H54 (cell line): Measurements from ENCODE around the gene PKD2L1.

Source experiments
- DNase-seq: peaks from one replicate; pipeline ENCODE4 v3.0.0; 2011; ENCODE audit warnings: low spot score, mixed read lengths; ENCODE audit not compliant: insufficient read length
- FAIRE-seq: peaks from 3 replicates; lab custom pipeline; 2011; peaks lifted over from hg19 to GRCh38; lab: Jason Lieb, UNC
- POLR2A ChIP-seq: IDR thresholded peaks from 2 replicates; pipeline ENCODE4 v1.6.1; 2011; ENCODE audit warnings: low read depth, mild to moderate bottlenecking, low read length

The PKD2L1 gene

GRCh38 chr10:100347568-100348195 lies 17.7 kb upstream of the PKD2L1 start:
- FAIRE-seq (no peak), DNase-seq (no peak)
- TF ChIP-seq POLR2A, result no peak

- FAIRE-seq, result peak; percentile 33
Measured at GRCh38 chr10:100346765-100347567, 16.9 kb upstream of the PKD2L1 start, which contains the start of gene SCD. TSS of gene SCD (plus strand) at chr10:100347233. CDS start at chr10:100347505, 272 bp downstream.

GRCh38 chr10:100346351-100346764 lies 16.3 kb upstream of the PKD2L1 start:
- peak; percentile 56 for DNase-seq
- FAIRE-seq, result no peak
- peak; percentile 48 for TF ChIP-seq POLR2A

More at GRCh38 chr10:100346765-100347567, 16.9 kb upstream of the PKD2L1 start, which contains the start of gene SCD:
- peak; percentile 86 for DNase-seq
- TF ChIP-seq POLR2A, result peak; percentile 79

GRCh38 chr10:100345570-100346330 lies 15.7 kb upstream of the PKD2L1 start:
- FAIRE-seq (peak; percentile 61), DNase-seq (peak; percentile 66)
- TF ChIP-seq POLR2A, result no peak; the same call in 1 of the 2 replicates

GRCh38 chr10:100344241-100344788 lies 14.3 kb upstream of the PKD2L1 start:
- no peak for FAIRE-seq
- no peak for TF ChIP-seq POLR2A
- DNase-seq, result no peak

- FAIRE-seq (no peak), DNase-seq (no peak)
- TF ChIP-seq POLR2A, result no peak
Measured at GRCh38 chr10:100342627-100342972, 12.6 kb upstream of the PKD2L1 start.

- FAIRE-seq (no peak), DNase-seq (peak; percentile 46)
- no peak for TF ChIP-seq POLR2A
Measured at GRCh38 chr10:100341953-100342626, 12.1 kb upstream of the PKD2L1 start.

GRCh38 chr10:100340948-100341847 lies 11.2 kb upstream of the PKD2L1 start:
- DNase-seq (no peak), FAIRE-seq (no peak)
- TF ChIP-seq POLR2A, result no peak

- no peak for FAIRE-seq
- no peak for DNase-seq
Measured at GRCh38 chr10:100339236-100339635, 9.2 kb upstream of the PKD2L1 start.

GRCh38 chr10:100338434-100339036 lies 8.5 kb upstream of the PKD2L1 start:
- peak; percentile 65 for DNase-seq
- TF ChIP-seq POLR2A, result no peak
- FAIRE-seq, result no peak

More at GRCh38 chr10:100339236-100339635, 9.2 kb upstream of the PKD2L1 start:
- TF ChIP-seq POLR2A, result no peak

GRCh38 chr10:100334762-100335161 lies 4.7 kb upstream of the PKD2L1 start:
- no peak for DNase-seq
- no peak for TF ChIP-seq POLR2A
- FAIRE-seq, result no peak
